ENCODE measurements around the gene IMPA2. TPM values are rescaled to one million over a fixed set of nuclear protein-coding genes. Genes with fewer than 3 reads are reported as not detected.
"Not testable (repeated sequence)": the region's sequence is repeated elsewhere in the genome, so short reads cannot be mapped to it uniquely, and the experiment has no call there.

The IMPA2 gene
- total RNA-seq, 2 donors from 2014 or later, result 269 to 446 TPM

DNA sequence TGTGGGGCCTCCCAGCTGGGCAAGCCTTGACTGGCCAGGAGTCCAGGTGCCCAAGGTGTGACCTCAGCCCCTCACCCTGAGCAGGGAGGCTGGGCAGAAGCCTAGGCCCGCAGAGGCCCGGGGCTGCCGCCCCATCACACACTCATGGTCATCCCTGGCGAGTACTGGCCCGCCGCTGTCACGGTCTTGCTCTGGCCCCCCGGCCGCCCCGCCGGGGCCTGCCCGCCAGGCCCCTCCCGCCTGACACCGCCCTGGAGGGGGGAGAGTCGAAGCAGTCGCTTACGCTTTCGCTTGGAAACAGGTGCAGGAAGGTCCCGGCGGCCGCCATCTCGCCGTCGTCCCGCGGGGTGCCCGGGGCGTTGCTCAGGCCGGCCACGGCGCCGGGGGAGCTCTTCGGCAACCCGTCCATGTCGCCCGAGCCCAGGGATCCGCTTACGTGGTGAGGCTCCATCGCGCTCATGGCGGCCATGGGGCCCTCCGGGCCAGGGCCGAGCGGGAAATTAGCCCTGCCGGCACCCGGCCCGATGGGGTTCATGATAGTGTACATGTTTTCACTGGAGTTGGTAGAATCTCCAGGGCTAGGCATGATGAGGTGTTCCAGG, 85.7 kb downstream of the IMPA2 start:
- intact Hi-C loops (cut with DNase I), result no loop called here
- ATAC-seq, result no peak
- H3K4me3 ChIP-seq, result no peak overlapping the region

DNA sequence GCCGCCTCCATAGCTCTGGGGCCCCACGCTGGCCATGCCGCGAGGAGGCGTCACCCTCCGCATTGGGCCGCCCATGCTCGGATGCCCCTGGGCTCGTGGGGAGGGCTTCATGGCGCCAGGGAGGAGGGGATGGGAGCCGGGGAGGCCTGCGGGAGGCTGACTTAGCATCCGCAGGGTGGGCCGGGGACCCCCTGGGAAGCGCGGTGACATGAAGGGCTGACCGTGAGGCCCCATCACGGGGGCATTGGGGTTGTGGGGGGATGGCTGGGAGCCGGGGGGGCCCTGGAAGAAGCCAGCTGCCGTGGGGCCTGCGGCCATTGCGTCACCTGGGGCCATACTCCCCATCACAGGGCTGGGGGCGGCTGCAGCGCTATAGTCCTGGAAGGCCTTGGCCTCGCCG, 86.4 kb downstream of the IMPA2 start:
- 99% methylated on average over 12 of the region's 26 CpGs; no CpG with 5 or more reads in 1 of the 2 donors for WGBS, 2 donors
- H3K9me3 ChIP-seq, result no peaks in the 10 kb centered on the region

More for the DNA sequence above, 85.7 kb downstream of the IMPA2 start:
- Histone ChIP-seq H3K9me3 (no peaks in the 10 kb centered on the region), H3K27ac (no peak overlapping the region), H3K27me3 (no peaks in the 10 kb centered on the region), H3K4me1 (no peaks in the 10 kb centered on the region), H3K36me3 (replicated peaks in 1 of 2; ENCODE audit: insufficient read depth in 1 of 2, low read depth in 2 of 2) (no peaks in the 10 kb centered on the region)
- WGBS, 2 donors, result 97% methylated on average over 24 to 42 of the region's 47 CpGs
- TF ChIP-seq POLR2A (IDR thresholded peaks at IDR 0.05) (no peak), CTCF (IDR thresholded peaks at IDR 0.05) (no peak)
- no peak for DNase-seq

GRCh38 chr18:12068316-12068949, 87.1 kb downstream of the IMPA2 start:
- not testable (repeated sequence) for H3K4me3 ChIP-seq
- peak; percentile 40 for ATAC-seq

More for the DNA sequence above, 86.4 kb downstream of the IMPA2 start:
- Histone ChIP-seq H3K27me3 (no peaks in the 10 kb centered on the region), H3K27ac (no peak overlapping the region), H3K36me3 (replicated peaks in 1 of 2; ENCODE audit: insufficient read depth in 1 of 2, low read depth in 2 of 2) (no peaks in the 10 kb centered on the region), H3K4me1 (no peaks in the 10 kb centered on the region), H3K4me3 (no peak overlapping the region)
- ATAC-seq (no peak), DNase-seq (no peak)
- TF ChIP-seq CTCF (IDR thresholded peaks at IDR 0.05) (no peak), POLR2A (IDR thresholded peaks at IDR 0.05) (no peak)
- intact Hi-C loops (cut with DNase I), result no loop called here

DNA sequence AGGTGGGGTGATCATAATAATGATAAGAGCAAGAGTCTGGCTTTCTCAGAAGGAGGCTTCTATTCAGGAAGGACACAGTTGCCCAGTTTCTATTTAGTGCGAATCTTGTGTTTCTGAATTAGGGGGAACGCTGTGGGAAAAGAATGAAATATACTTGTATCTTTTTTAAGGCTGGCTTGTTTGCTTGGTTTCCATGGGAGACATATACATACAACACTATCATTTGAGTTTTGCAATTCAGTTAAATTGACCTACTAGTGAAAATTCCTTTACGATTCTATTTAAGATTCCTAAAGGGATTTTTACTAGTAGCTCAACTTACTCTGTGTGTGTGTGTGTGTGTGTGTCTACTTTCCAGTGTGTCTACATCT, 87.6 kb downstream of the IMPA2 start:
- DNase-seq (no peak), ATAC-seq (no peak)
- intact Hi-C loops (cut with DNase I), result no loop called here
- Histone ChIP-seq H3K27ac (no peak overlapping the region), H3K4me1 (no peaks in the 10 kb centered on the region), H3K36me3 (replicated peaks in 1 of 2; ENCODE audit: insufficient read depth in 1 of 2, low read depth in 2 of 2) (no peaks in the 10 kb centered on the region), H3K27me3 (no peaks in the 10 kb centered on the region), H3K9me3 (no peaks in the 10 kb centered on the region), H3K4me3 (no peak overlapping the region)
- 68 to 73% methylated on average over 3 of the region's 3 CpGs for WGBS, 2 donors
- TF ChIP-seq POLR2A (IDR thresholded peaks at IDR 0.05) (no peak), CTCF (IDR thresholded peaks at IDR 0.05) (no peak)

More at GRCh38 chr18:12068316-12068949, 87.1 kb downstream of the IMPA2 start:
- H3K9me3 ChIP-seq; intact Hi-C loops (cut with DNase I); H3K4me1 ChIP-seq; H3K27me3 ChIP-seq; H3K27ac ChIP-seq; H3K36me3 ChIP-seq (replicated peaks in 1 of 2; ENCODE audit: insufficient read depth in 1 of 2, low read depth in 2 of 2): not testable (repeated sequence)
- peak in 1 of 4 donors; percentile 38 for DNase-seq
- WGBS, 2 donors, result 70 to 78% methylated on average over 28 to 42 of the region's 44 CpGs
- TF ChIP-seq CTCF (IDR thresholded peaks at IDR 0.05), result peak in 3 of 7 experiments; percentile 9 to 24 (median 21)

DNA sequence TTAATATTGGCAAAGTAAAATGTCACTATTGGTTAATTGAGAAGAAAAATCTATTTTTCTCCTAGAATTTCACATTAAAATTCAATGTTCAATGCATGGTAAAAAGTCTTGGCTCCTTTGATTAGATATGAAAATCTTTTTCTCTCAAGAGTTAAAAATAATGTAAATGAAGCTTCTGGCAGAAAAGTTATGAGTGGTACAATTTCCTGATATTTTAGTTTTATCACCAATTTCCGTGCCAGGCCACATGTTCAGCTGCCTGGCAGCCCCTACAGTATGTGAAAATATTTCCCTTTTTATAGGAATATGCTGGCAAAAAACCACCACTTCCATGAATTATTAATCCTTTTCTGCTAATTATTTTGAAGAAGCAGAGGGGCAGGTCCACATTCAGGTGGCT, 89.8 kb downstream of the IMPA2 start:
- H3K27me3 ChIP-seq; H3K9me3 ChIP-seq; H3K4me3 ChIP-seq; H3K27ac ChIP-seq; H3K36me3 ChIP-seq (replicated peaks in 1 of 2; ENCODE audit: insufficient read depth in 1 of 2, low read depth in 2 of 2); ATAC-seq; intact Hi-C loops (cut with DNase I); DNase-seq; H3K4me1 ChIP-seq: not testable (repeated sequence)
- 21 to 30% methylated on average over 1 of the region's 1 CpG for WGBS, 2 donors

All from body of pancreas (tissue), 4 donors.